ENCODE measurements around the gene LRFN2. TPM values are rescaled to one million over a fixed set of nuclear protein-coding genes. Genes with fewer than 3 reads are reported as not detected.

Gene LRFN2
- total RNA-seq, 4 donors from 2014 or later, result 0.18 to 2.2 (median 0.34) TPM

- Histone ChIP-seq H3K4me1 (peaks cover 0 to 48% (median 5%) of the 10 kb centered on the region in 3 donors), H3K27ac (no peak overlapping the region), H3K27me3 (no peaks in the 10 kb centered on the region), H3K36me3 (no peaks in the 10 kb centered on the region), H3K9me3 (no peaks in the 10 kb centered on the region), H3K4me3 (no peak overlapping the region)
- DNase-seq, result no peak
- 52 to 80% methylated on average over 2 to 3 of the region's 3 CpGs for WGBS, 2 donors
- TF ChIP-seq CTCF (IDR thresholded peaks at IDR 0.05) (no peak), POLR2A (IDR thresholded peaks at IDR 0.05) (no peak)
- intact Hi-C loops (cut with DNase I), result no loop called here
Observed at GRCh38 chr6:40386200-40386599, 201.0 kb downstream of the LRFN2 start.

GRCh38 chr6:40383348-40384115 lies 203.6 kb downstream of the LRFN2 start:
- intact Hi-C loops (cut with DNase I), result no loop called here

GRCh38 chr6:40380271-40380670 lies 206.9 kb downstream of the LRFN2 start:
- no peaks in the 10 kb centered on the region for H3K27me3 ChIP-seq
- WGBS, 2 donors, result 78 to 88% methylated on average over 1 to 4 of the region's 4 CpGs
- H3K4me1 ChIP-seq, result peaks cover 0 to 83% (median 5%) of the 10 kb centered on the region in 3 donors
- H3K27ac ChIP-seq, result peak overlapping the region in 1 of 4 donors; percentile 57
- H3K36me3 ChIP-seq, result no peaks in the 10 kb centered on the region
- intact Hi-C loops (cut with DNase I), result no loop called here
- H3K9me3 ChIP-seq, result no peaks in the 10 kb centered on the region
- H3K4me3 ChIP-seq, result no peak overlapping the region
- TF ChIP-seq POLR2A (IDR thresholded peaks at IDR 0.05) (no peak), CTCF (IDR thresholded peaks at IDR 0.05) (no peak)
- DNase-seq, result no peak

More at GRCh38 chr6:40383348-40384115, 203.6 kb downstream of the LRFN2 start:
- no peaks in the 10 kb centered on the region for H3K36me3 ChIP-seq
- DNase-seq, result no peak
- H3K27ac ChIP-seq, result peak overlapping the region in 2 of 4 donors; percentile 52 to 63
- TF ChIP-seq POLR2A (IDR thresholded peaks at IDR 0.05), result no peak
- TF ChIP-seq CTCF (IDR thresholded peaks at IDR 0.05), result no peak
- H3K27me3 ChIP-seq, result no peaks in the 10 kb centered on the region
- 36 to 49% methylated on average over 2 to 3 of the region's 3 CpGs for WGBS, 2 donors
- H3K4me1 ChIP-seq, result peaks cover 0 to 62% (median 5%) of the 10 kb centered on the region in 3 donors
- H3K9me3 ChIP-seq, result no peaks in the 10 kb centered on the region
- H3K4me3 ChIP-seq, result no peak overlapping the region

GRCh38 chr6:40379811-40380210 lies 207.4 kb downstream of the LRFN2 start:
- H3K4me3 ChIP-seq, result no peak overlapping the region
- no peak for DNase-seq
- TF ChIP-seq POLR2A (IDR thresholded peaks at IDR 0.05), result no peak
- no peak for TF ChIP-seq CTCF (IDR thresholded peaks at IDR 0.05)
- intact Hi-C loops (cut with DNase I), result no loop called here
- WGBS, 2 donors, result 67 to 79% methylated on average over 1 of the region's 1 CpG
- H3K9me3 ChIP-seq, result no peaks in the 10 kb centered on the region
- H3K27me3 ChIP-seq, result no peaks in the 10 kb centered on the region
- no peaks in the 10 kb centered on the region for H3K36me3 ChIP-seq
- H3K27ac ChIP-seq, result peak overlapping the region in 1 of 4 donors; percentile 57
- H3K4me1 ChIP-seq, result peaks cover 0 to 81% (median 5%) of the 10 kb centered on the region in 3 donors

- WGBS, 2 donors, result 95 to 96% methylated on average over 11 of the region's 11 CpGs
- DNase-seq, result no peak
- H3K27ac ChIP-seq, result no peak overlapping the region
- peaks cover 0 to 72% (median 2%) of the 10 kb centered on the region in 3 donors for H3K4me1 ChIP-seq
- H3K4me3 ChIP-seq, result no peak overlapping the region
- no peaks in the 10 kb centered on the region for H3K27me3 ChIP-seq
- no peaks in the 10 kb centered on the region for H3K36me3 ChIP-seq
- intact Hi-C loops (cut with DNase I), result no loop called here
- no peaks in the 10 kb centered on the region for H3K9me3 ChIP-seq
- TF ChIP-seq POLR2A (IDR thresholded peaks at IDR 0.05), result no peak
- no peak for TF ChIP-seq CTCF (IDR thresholded peaks at IDR 0.05)
Observed at GRCh38 chr6:40378725-40379074, 208.5 kb downstream of the LRFN2 start.
